WTC11 (cell line): ENCODE measurements around the gene TNPO3. TPM values are rescaled to one million over a fixed set of nuclear protein-coding genes. Genes with fewer than 3 reads are reported as not detected.
A peak's percentile ranks its signal among the peaks of the same experiment; 100 is the strongest.

Experiments
- ATAC-seq: fragments of 200-7000 bp; cut with Tn5 transposase; 2 replicates; pipeline ENCODE4 v1.10.0; 2021; ENCODE audit warnings: mild to moderate bottlenecking, moderate library complexity
- CTCF ChIA-PET: fragments of 300-600 bp; sonication (Branson Sonifier 250); formaldehyde crosslinking; loops from one replicate; lab custom pipeline; 2021; ENCODE audit warnings: antibody characterized with exemption; lab: Charles Lee
- POLR2A ChIA-PET: fragments of 350-600 bp; sonication (Branson Sonifier 250); formaldehyde crosslinking; loops from one replicate; lab custom pipeline; 2021; ENCODE audit warnings: antibody characterized with exemption; lab: Charles Lee
- DNase-seq: peaks from one replicate; pipeline ENCODE4 v3.0.0; 2021; ENCODE audit warnings: low spot score
- H3K27ac Mint-ChIP-seq: 2 replicates; pipeline ENCODE4 v1.8.0; 2021; ENCODE audit warnings: mixed read lengths
- H3K27me3 Mint-ChIP-seq: 2 replicates; pipeline ENCODE4 v1.8.0; 2021; ENCODE audit warnings: low read depth, mild to moderate bottlenecking, moderate library complexity, mixed read lengths
- H3K36me3 Mint-ChIP-seq: 2 replicates; pipeline ENCODE4 v1.8.0; 2021; ENCODE audit warnings: mixed read lengths
- H3K4me1 Mint-ChIP-seq: 2 replicates; pipeline ENCODE4 v1.8.0; 2022; ENCODE audit warnings: mixed read lengths
- H3K4me3 Mint-ChIP-seq: 2 replicates; pipeline ENCODE4 v1.8.0; 2021; ENCODE audit warnings: mild to moderate bottlenecking, moderate library complexity, mixed read lengths
- H3K9me3 Mint-ChIP-seq: 2 replicates; pipeline ENCODE4 v1.8.0; 2021; ENCODE audit warnings: mixed read lengths
- ELF4 ChIP-seq: sonication (generic); formaldehyde crosslinking; IDR thresholded peaks from 2 replicates; pipeline ENCODE4 v1.8.1; 2022; ENCODE audit warnings: low read depth, mild to moderate bottlenecking, moderate library complexity, missing genetic modification reagents
- GABPB1 ChIP-seq: sonication (generic); formaldehyde crosslinking; IDR thresholded peaks from 2 replicates; pipeline ENCODE4 v1.8.1; 2023; ENCODE audit warnings: mild to moderate bottlenecking, missing genetic modification reagents
- HMGA2 ChIP-seq: fragments of 250-450 bp; sonication (Bioruptor Pico); IDR thresholded peaks from 2 replicates; pipeline ENCODE4 v1.4.0; 2021; ENCODE audit warnings: mild to moderate bottlenecking, moderate library complexity
- JAZF1 ChIP-seq: fragments of 250-450 bp; sonication (Bioruptor Pico); IDR thresholded peaks from 2 replicates; pipeline ENCODE4 v1.9.0; 2021; ENCODE audit warnings: moderate library complexity, mild to moderate bottlenecking, inconsistent platforms
- JUN ChIP-seq: sonication (generic); formaldehyde crosslinking; IDR thresholded peaks from 2 replicates; pipeline ENCODE4 v1.8.0; 2023; ENCODE audit warnings: mild to moderate bottlenecking, missing genetic modification reagents
- MXD4 ChIP-seq: fragments of 250-450 bp; sonication (Bioruptor Pico); IDR thresholded peaks from 2 replicates; pipeline ENCODE4 v1.8.0; 2021; ENCODE audit warnings: mild to moderate bottlenecking, moderate library complexity, borderline replicate concordance
- MYBL2 ChIP-seq: sonication (generic); formaldehyde crosslinking; IDR thresholded peaks from 2 replicates; pipeline ENCODE4 v1.8.1; 2023; ENCODE audit warnings: mild to moderate bottlenecking, moderate library complexity, missing genetic modification reagents
- NFE2L1 ChIP-seq: sonication (generic); formaldehyde crosslinking; IDR thresholded peaks from 2 replicates; pipeline ENCODE4 v1.8.1; 2023; ENCODE audit warnings: missing genetic modification reagents
- RELA ChIP-seq: sonication (generic); formaldehyde crosslinking; IDR thresholded peaks from 2 replicates; pipeline ENCODE4 v1.8.1; 2022; ENCODE audit warnings: missing genetic modification reagents, mild to moderate bottlenecking, borderline replicate concordance
- RORB ChIP-seq: fragments of 250-450 bp; sonication (Bioruptor Pico); IDR thresholded peaks from 2 replicates; pipeline ENCODE4 v1.9.0; 2021; ENCODE audit warnings: mild to moderate bottlenecking
- SP1 ChIP-seq: sonication (generic); formaldehyde crosslinking; conservative IDR thresholded peaks from 2 replicates; pipeline ENCODE4 v1.8.1; 2022; ENCODE audit warnings: missing genetic modification reagents
- TCF7 ChIP-seq: sonication (generic); formaldehyde crosslinking; IDR thresholded peaks from 2 replicates; pipeline ENCODE4 v1.8.0; 2022; ENCODE audit warnings: mild to moderate bottlenecking, low read depth, missing genetic modification reagents, moderate library complexity
- TEAD1 ChIP-seq: sonication (generic); formaldehyde crosslinking; IDR thresholded peaks from 2 replicates; pipeline ENCODE4 v1.8.0; 2022; ENCODE audit warnings: mild to moderate bottlenecking, missing genetic modification reagents
- TEAD4 ChIP-seq: sonication (generic); formaldehyde crosslinking; IDR thresholded peaks from 2 replicates; pipeline ENCODE4 v1.8.0; 2022; ENCODE audit warnings: mild to moderate bottlenecking, missing genetic modification reagents
- ZNF121 ChIP-seq: sonication (generic); formaldehyde crosslinking; IDR thresholded peaks from 2 replicates; pipeline ENCODE4 v1.8.0; 2023; ENCODE audit warnings: missing genetic modification reagents
- ZNF138 ChIP-seq: sonication (generic); formaldehyde crosslinking; conservative IDR thresholded peaks from 2 replicates; pipeline ENCODE4 v1.8.1; 2022; ENCODE audit warnings: mild to moderate bottlenecking, moderate library complexity, missing genetic modification reagents
- ZNF219 ChIP-seq: sonication (generic); formaldehyde crosslinking; IDR thresholded peaks from 2 replicates; pipeline ENCODE4 v1.8.0; 2023; ENCODE audit warnings: missing genetic modification reagents, mild to moderate bottlenecking, borderline replicate concordance
- ZNF263 ChIP-seq: sonication (generic); formaldehyde crosslinking; IDR thresholded peaks from 2 replicates; pipeline ENCODE4 v1.8.1; 2022; ENCODE audit warnings: low read depth, mild to moderate bottlenecking, moderate library complexity, missing genetic modification reagents
- total RNA-seq: library from RNA; stranded (reverse); gene quantifications from 3 replicates; pipeline ENCODE4 v1.2.3, GENCODE V29; 2021
- TF ChIP-seq, protein P1 (sequence below): sonication (generic); formaldehyde crosslinking; IDR thresholded peaks from 2 replicates; pipeline ENCODE4 v1.8.0; 2022; ENCODE audit warnings: mild to moderate bottlenecking, missing genetic modification reagents
- TF ChIP-seq, protein P2 (sequence below): fragments of 250-450 bp; sonication (Bioruptor Pico); IDR thresholded peaks from 2 replicates; pipeline ENCODE4 v1.9.0; 2021; ENCODE audit warnings: moderate library complexity, mild to moderate bottlenecking, inconsistent platforms, borderline replicate concordance
- TF ChIP-seq, protein P3 (sequence below): sonication (generic); formaldehyde crosslinking; IDR thresholded peaks from 2 replicates; pipeline ENCODE4 v1.8.1; 2023; ENCODE audit warnings: mild to moderate bottlenecking, missing genetic modification reagents
- TF ChIP-seq, protein P4 (sequence below): sonication (generic); formaldehyde crosslinking; IDR thresholded peaks from 2 replicates; pipeline ENCODE4 v1.8.0; 2022; ENCODE audit warnings: mild to moderate bottlenecking, missing genetic modification reagents

The TNPO3 gene
- total RNA-seq, 1 experiment from 2014 or later, result 91.7 TPM

DNA sequence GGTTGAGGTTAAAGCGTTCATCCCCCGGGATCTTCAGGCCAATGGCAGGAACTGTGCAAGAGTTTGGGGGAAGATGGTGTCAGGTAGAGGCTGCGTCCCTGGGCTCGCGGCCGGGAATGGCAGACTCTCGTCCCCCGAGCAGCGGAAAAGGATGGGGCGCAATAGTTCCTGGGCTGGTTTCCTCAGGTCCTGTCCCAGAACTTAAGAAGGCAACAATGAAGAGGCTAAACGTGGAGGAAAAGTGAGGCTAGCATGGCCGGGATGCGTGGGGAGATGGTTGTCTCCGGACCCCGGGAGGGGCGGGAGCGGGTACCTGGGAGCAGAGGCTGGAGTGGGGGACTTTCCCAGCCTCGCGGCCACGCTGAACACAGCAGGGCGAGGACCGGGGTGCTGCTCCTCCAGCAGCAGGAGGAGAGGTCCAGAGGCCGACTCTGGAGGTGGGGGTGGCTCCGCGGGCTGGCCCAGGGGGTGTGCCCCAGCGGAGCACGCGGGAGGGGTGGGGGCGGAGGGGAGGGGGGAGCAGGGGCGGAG lies 116.3 kb downstream of the TNPO3 start:
- no peak for TF ChIP-seq ZNF121 (CRISPR knock-in tag)
- no peak for TF ChIP-seq ZNF219 (CRISPR knock-in tag)
- TF ChIP-seq TEAD4, result no peak
- no peak for TF ChIP-seq MXD4
- TF ChIP-seq ZNF138 (CRISPR knock-in tag), result no peak
- TF ChIP-seq, protein P1, sequence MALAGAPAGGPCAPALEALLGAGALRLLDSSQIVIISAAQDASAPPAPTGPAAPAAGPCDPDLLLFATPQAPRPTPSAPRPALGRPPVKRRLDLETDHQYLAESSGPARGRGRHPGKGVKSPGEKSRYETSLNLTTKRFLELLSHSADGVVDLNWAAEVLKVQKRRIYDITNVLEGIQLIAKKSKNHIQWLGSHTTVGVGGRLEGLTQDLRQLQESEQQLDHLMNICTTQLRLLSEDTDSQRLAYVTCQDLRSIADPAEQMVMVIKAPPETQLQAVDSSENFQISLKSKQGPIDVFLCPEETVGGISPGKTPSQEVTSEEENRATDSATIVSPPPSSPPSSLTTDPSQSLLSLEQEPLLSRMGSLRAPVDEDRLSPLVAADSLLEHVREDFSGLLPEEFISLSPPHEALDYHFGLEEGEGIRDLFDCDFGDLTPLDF (CRISPR knock-in tag), result no peak
- no peak for TF ChIP-seq MYBL2 (CRISPR knock-in tag)
- TF ChIP-seq, protein P2, sequence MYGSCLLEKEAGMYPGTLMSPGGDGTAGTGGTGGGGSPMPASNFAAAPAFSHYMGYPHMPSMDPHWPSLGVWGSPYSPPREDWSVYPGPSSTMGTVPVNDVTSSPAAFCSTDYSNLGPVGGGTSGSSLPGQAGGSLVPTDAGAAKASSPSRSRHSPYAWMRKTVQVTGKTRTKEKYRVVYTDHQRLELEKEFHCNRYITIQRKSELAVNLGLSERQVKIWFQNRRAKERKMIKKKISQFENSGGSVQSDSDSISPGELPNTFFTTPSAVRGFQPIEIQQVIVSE (CRISPR knock-in tag), result no peak
- TF ChIP-seq JAZF1, result no peak
- TF ChIP-seq NFE2L1, result no peak
- TF ChIP-seq ZNF263 (CRISPR knock-in tag), result no peak
- TF ChIP-seq ELF4 (CRISPR knock-in tag), result no peak
- no peak for TF ChIP-seq HMGA2 (CRISPR knock-in tag)
- TF ChIP-seq, protein P3, sequence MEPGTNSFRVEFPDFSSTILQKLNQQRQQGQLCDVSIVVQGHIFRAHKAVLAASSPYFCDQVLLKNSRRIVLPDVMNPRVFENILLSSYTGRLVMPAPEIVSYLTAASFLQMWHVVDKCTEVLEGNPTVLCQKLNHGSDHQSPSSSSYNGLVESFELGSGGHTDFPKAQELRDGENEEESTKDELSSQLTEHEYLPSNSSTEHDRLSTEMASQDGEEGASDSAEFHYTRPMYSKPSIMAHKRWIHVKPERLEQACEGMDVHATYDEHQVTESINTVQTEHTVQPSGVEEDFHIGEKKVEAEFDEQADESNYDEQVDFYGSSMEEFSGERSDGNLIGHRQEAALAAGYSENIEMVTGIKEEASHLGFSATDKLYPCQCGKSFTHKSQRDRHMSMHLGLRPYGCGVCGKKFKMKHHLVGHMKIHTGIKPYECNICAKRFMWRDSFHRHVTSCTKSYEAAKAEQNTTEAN (CRISPR knock-in tag), result no peak
- H3K27ac Mint-ChIP-seq, result no peak overlapping the region
- H3K36me3 Mint-ChIP-seq, result no peaks in the 10 kb centered on the region
- H3K4me1 Mint-ChIP-seq, result peaks cover 11% of the 10 kb centered on the region
- CTCF ChIA-PET, result interaction anchor here (1.0 to 2.7 kb wide), 4 partner anchors 9 to 55 kb away, joined by 3 to 29 read pairs (median 6); no protein-coding TSS in a partner anchor
- POLR2A ChIA-PET, result no interaction called here
- peaks cover 61% of the 10 kb centered on the region for H3K27me3 Mint-ChIP-seq
- H3K4me3 Mint-ChIP-seq, result peak overlapping the region; percentile 87
- H3K9me3 Mint-ChIP-seq, result no peaks in the 10 kb centered on the region
- DNase-seq, result no peak
- peak; percentile 38 for ATAC-seq

DNA sequence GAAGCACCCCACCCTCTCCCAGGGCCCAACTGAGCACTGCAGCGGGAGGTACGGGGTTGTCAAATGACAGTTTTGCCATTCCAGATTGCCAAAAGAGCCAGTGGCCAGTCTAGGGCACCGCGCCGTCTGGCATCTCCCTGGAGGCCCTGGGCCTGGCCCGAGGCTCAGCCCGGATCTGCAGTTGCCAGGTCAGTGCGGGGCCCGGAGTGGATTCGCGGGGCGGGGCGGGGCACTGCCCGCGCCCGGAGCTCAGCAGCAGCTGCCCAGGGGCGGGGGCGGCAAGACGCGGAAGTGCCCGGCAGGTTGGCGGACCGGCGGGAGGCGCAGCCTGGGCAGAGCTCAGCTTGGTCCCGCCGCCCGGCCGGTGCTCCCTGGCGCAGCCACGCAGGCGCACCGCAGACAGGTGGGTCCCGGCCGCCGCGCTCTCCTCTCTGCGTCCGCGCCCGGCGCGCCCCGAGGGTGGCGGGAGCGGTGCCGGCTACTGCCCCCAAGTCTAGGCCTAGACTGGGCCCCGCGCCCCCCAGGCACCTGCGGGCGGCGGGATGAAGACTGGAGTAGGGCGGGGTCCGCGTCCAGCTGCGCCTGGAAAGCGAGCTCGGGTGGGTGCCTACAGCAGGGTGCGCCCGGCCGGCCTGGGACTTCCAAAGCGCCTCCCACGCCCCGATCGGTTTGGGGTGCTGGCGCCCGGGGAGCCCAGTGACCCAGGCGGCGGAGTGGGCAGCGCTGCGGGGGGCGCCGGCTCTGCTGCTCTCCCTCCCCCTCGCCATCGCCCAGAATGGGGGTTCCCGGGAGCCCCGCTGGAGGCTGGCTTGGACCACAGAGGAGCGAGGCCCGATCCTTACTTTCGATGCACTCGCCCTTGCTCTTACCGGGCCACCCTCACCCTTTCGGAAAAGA lies 117.0 kb downstream of the TNPO3 start, which contains the start of gene IRF5:
IRF5 (plus strand) TSS at position 281 of the 897 bp plus-strand sequence. CDS start 4,155 bp downstream, outside the sequence.
- DNase-seq, result peak; percentile 56
- ATAC-seq, result peak; percentile 55
- Mint-ChIP-seq H3K9me3 (no peaks in the 10 kb centered on the region), H3K36me3 (no peaks in the 10 kb centered on the region), H3K4me1 (peaks cover 14% of the 10 kb centered on the region), H3K27ac (no peak within 1 kb of the TSS), H3K4me3 (peak within 1 kb of the TSS; percentile 87), H3K27me3 (peaks cover 66% of the 10 kb centered on the region)
- CTCF ChIA-PET, result interaction anchor here (0.6 to 2.7 kb wide), 8 partner anchors 9 to 1335 kb away, joined by 3 to 29 read pairs (median 4); partner anchors contain the start of gene ATP6V1F
- TF ChIP-seq TCF7 (CRISPR knock-in tag) (no peak), RELA (no peak), GABPB1 (CRISPR knock-in tag) (no peak), ZNF263 (CRISPR knock-in tag) (peak; percentile 48; the same call in 1 of the 2 replicates), JUN (CRISPR knock-in tag) (no peak), SP1 (no peak), ZNF121 (CRISPR knock-in tag) (no peak), TEAD1 (no peak), RORB (CRISPR knock-in tag) (no peak)
- TF ChIP-seq, protein P4, sequence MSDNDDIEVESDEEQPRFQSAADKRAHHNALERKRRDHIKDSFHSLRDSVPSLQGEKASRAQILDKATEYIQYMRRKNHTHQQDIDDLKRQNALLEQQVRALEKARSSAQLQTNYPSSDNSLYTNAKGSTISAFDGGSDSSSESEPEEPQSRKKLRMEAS, result 0 out of 2 replicates have a peak, but pooled peaks have one; percentile 11
- TF ChIP-seq, protein P1 (CRISPR knock-in tag), result no peak
- POLR2A ChIA-PET, result no interaction called here
